G401 (cell line): ENCODE results near the gene MFN2. TPM values are rescaled to one million over a fixed set of nuclear protein-coding genes. Genes with fewer than 3 reads are reported as not detected.

ENCODE experiments used
- DNase-seq: peaks from one replicate; pipeline ENCODE4 v3.0.0-alpha.2; 2015; ENCODE audit warnings: low spot score
- in situ Hi-C: cut with HindIII; loops from 2 replicates; pipeline ENCODE4 v1.10.0; 2016; ENCODE audit warnings: low sequenced_read_pairs, mixed read lengths
- total RNA-seq: library from RNA; depleted of rRNA; stranded (reverse); fragments of >200 nt; shearing (Covaris generic); gene quantifications from 2 replicates; pipeline ENCODE4 v1.2.3, GENCODE V29; 2014; rRNA removed

MFN2 gene
- total RNA-seq, 1 experiment from 2014 or later: 37.0 TPM

- in situ Hi-C loops: no loop called here
- DNase-seq: no peak
These were observed 79.0 kb downstream of the MFN2 start for GRCh38 chr1:12059226-12059625.

GRCh38 chr1:12059722-12060464 lies 79.6 kb downstream of the MFN2 start:
- DNase-seq: no peak
- in situ Hi-C loops: no loop called here

GRCh38 chr1:12060500-12060899 lies 80.3 kb downstream of the MFN2 start:
- in situ Hi-C loops: no loop called here
- DNase-seq: no peak

Other genes with a start within 250 kb of the MFN2 start
- 97.2 and 147 TPM in 2 replicates for gene AGTRAP, start 244.3 kb upstream of the MFN2 start, total RNA-seq
- gene C1orf167, start 218.3 kb upstream of the MFN2 start, total RNA-seq: not detected in 2 replicates
- gene MTHFR, start 174.5 kb upstream of the MFN2 start, total RNA-seq: 26.3 and 34.4 TPM in 2 replicates
- 1.8 and 6.8 TPM in 2 replicates for gene CLCN6, start 174.3 kb upstream of the MFN2 start, total RNA-seq
- gene NPPA, start 132.7 kb upstream of the MFN2 start, total RNA-seq: not detected in 2 replicates
- gene NPPB, start 121.5 kb upstream of the MFN2 start, total RNA-seq: not detected in 2 replicates
- gene KIAA2013, start 54.0 kb upstream of the MFN2 start, total RNA-seq: 52.6 and 53.7 TPM in 2 replicates
- gene PLOD1, start 45.7 kb upstream of the MFN2 start, total RNA-seq: 103 and 104 TPM in 2 replicates
- 37.9 and 41.0 TPM in 2 replicates for gene MIIP, start 39.1 kb downstream of the MFN2 start, total RNA-seq
- gene TNFRSF8, start 82.9 kb downstream of the MFN2 start, total RNA-seq: 0.25 TPM in 1 of 2 replicates, not detected in the other
- gene TNFRSF1B, start 186.5 kb downstream of the MFN2 start, total RNA-seq: not detected in 2 replicates
- 10.0 and 11.4 TPM in 2 replicates for gene VPS13D, start 249.6 kb downstream of the MFN2 start, total RNA-seq